K562 (cell line): Measurements from ENCODE around the gene LYSMD1.

ENCODE experiments used
- BRCA1 ChIP-seq, 2 experiments: fragments of 450-650 bp in 1 of 2; sonication (generic) in 1 of 2; formaldehyde crosslinking in 1 of 2; IDR thresholded peaks; 2 replicates each; pipeline versions ENCODE4 v1.5.0 to v1.6.1; 2017 to 2020; ENCODE audit warnings: mild to moderate bottlenecking in 1 of 2, missing genetic modification reagents in 1 of 2
- CBX8 ChIP-seq: fragments of 200-600 bp; sonication (generic); IDR thresholded peaks from 2 replicates; pipeline ENCODE4 v1.6.1; 2012; ENCODE audit warnings: borderline replicate concordance, mixed run types, low read depth, mild to moderate bottlenecking, moderate library complexity, mixed read lengths, low read length, control low read depth, inconsistent platforms; ENCODE audit not compliant: poor library complexity, severe bottlenecking; ENCODE audit errors: extremely low read depth
- KDM5B ChIP-seq: fragments of 200-600 bp; sonication (generic); IDR thresholded peaks from 2 replicates; pipeline ENCODE4 v1.6.1; 2012; ENCODE audit warnings: low read depth, mild to moderate bottlenecking, moderate library complexity, low read length, control low read depth, inconsistent platforms; ENCODE audit not compliant: insufficient replicate concordance
- NFIC ChIP-seq: fragments of 450-650 bp; IDR thresholded peaks from 2 replicates; pipeline ENCODE4 v1.6.1; 2017; ENCODE audit warnings: mild to moderate bottlenecking, inconsistent platforms
- RCOR1 ChIP-seq, 2 experiments: IDR thresholded peaks; 2 replicates each; pipeline ENCODE4 v1.6.1; 2012; ENCODE audit warnings: low read depth in 2 of 2, low read length in 2 of 2, borderline replicate concordance in 1 of 2, improper control_type of control experiment in 1 of 2
- ZEB2 ChIP-seq: fragments of 450-650 bp; IDR thresholded peaks from 2 replicates; pipeline ENCODE4 v1.6.1; 2016

- TF ChIP-seq RCOR1 (IDR thresholded peaks at IDR 0.05; ENCODE audit: borderline replicate concordance in 1 of 2, low read depth in 2 of 2, low read length in 2 of 2) (no peak), BRCA1 (IDR thresholded peaks at IDR 0.05) (no peak), BRCA1 (CRISPR knock-in tag; IDR thresholded peaks at IDR 0.05) (no peak), KDM5B (no peak), NFIC (no peak), ZEB2 (no peak), CBX8 (no peak)
These were observed 31.3 kb downstream of the LYSMD1 start for GRCh38 chr1:151134396-151134795.
